GM18499 (cell line): ENCODE data around the gene RIC3.

Experiments
- ATAC-seq: cut with Tn5 transposase; IDR thresholded peaks from one replicate; pipeline ENCODE4 v1.9.1; 2021; ENCODE audit warnings: moderate number of reproducible peaks; ENCODE audit not compliant: insufficient read depth, unreplicated experiment

The RIC3 gene

GRCh38 chr11:8168485-8169257, at the start of gene RIC3:
Gene RIC3, minus strand, starts transcription at chr11:8169025. Its CDS starts 36 bp downstream, at chr11:8168989.
- ATAC-seq = no peak

DNA sequence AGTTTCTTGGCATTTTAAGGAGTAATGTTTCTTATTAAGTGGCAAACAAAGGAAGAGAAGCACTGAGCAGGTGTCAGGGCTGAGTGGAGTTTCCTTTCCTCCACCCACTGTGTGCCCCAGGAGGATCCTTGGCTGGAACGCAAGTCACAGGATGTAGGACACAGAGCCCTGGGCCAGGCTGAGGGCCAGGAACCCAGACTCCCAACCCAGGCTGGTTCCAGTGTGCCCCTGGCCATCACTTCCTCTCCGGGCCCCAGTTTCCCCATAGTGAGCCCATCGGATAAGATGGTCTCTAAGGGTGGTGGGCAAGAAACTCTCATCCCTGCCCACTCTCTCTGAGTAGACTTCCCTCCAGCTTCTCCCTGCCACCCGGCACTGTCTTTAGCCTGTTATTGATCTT, 49.6 kb upstream of the RIC3 start:
- ATAC-seq = no peak

DNA sequence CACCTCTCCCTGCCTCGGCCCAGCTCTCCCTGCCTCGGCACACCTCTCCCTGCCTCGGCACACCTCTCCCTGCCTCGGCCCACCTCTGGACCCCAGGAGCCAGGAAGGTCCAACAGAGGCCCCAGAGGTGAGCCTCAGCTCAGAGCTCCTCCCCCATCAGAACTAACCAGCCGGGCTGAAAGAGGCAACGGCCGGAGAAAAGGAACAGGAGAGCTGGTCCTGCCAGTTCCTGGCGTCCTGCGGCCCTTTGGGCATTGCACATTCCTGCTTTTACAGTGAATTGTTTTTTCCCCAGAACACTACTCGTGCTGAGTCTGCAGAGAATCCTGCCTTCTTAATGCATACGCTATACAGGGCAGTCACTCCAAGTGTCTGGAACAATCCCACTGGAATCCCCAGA, 49.1 kb upstream of the RIC3 start:
- ATAC-seq = no peak

GRCh38 chr11:8217136-8217535, 48.3 kb upstream of the RIC3 start:
- ATAC-seq = no peak

DNA sequence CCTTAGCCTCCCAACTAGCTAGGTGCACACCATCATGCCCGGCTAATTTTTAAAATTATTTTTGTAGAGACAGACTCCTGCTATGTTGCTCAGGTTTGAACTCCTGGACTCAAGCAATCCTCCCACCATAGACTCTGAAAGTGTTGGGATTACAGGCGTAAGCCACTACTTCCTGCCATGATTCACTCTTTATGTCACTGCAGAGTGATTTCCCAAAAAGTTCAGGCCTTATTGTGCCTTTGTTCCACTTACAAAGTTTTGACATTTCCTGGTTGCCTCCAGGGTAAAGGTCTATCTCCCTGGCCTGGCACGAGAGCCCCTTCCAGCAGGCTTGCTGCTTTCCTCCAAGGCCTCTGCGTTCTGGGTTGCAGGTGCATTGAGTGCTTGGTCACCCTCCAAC, 44.6 kb upstream of the RIC3 start:
- no peak for ATAC-seq

GRCh38 chr11:8209208-8209807, 40.5 kb upstream of the RIC3 start:
- ATAC-seq = no peak

DNA sequence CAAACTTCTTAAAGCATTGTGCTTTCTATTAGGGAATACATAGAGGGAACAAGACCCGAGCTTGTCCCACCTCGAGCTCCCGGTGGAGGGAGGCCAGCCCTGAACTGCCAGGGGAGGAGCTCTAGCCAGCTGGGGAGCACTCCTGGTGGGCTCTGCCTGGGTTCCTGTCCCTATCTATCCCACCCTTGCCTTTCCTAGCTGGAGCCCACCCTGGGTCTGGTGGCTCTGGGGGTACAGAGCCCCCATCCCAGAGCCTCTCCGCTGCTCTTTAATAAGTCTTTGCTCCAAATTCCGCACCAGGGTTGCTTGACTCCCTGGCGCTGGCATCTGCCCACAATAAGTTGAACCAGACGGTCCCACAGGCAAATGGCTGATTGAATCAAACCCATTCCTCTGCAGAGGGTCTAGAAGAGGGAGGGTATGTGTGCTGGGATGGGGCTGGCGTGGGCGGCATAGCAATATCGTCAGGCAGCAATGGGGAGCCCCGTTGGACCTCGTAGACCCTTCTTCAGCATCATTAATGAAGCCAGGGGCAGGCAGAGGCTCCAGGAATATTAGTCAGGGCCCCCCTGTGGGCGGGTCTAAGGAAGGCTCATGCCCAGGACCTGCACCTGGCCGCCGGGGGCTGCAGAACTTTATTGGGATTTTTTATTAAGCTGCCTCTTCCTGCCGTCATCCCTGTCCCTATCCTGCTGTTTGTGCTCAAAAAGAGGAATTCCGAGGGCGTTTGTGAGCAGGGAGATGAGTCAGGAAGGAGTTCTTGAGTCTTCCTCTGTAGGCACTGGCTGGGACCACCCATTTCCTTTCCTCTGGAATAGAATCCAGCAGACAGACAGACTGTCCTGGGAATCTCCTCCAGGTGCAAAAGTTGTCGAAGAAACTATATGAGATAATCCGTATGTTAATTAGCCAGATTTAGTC, 38.5 kb upstream of the RIC3 start:
- ATAC-seq = no peak

GRCh38 chr11:8206251-8207079, 37.6 kb upstream of the RIC3 start:
- ATAC-seq = no peak

- ATAC-seq = no peak
Observed at GRCh38 chr11:8205566-8205965, 36.7 kb upstream of the RIC3 start.

DNA sequence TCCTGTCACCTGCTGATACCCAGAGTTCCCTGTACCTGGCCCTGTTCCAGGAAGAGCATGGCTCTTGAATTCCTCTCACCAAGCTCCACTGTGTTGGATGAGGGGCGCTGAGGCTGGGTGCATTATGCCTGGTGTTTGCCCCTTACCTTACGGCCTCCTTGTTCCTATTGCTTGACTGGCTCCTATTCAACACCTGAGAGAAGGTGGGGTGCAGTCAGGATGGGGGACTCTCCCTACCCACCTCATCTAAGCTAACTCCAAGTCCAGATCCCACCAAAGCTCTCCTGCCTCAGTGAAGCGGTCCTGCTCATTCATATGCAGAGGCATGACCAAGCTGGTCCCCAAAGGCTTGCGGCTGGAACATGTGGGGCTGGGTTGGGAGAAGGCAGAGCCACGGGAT, 35.8 kb upstream of the RIC3 start:
- no peak for ATAC-seq

- ATAC-seq = no peak
Observed at GRCh38 chr11:8204025-8204424, 35.2 kb upstream of the RIC3 start.

GRCh38 chr11:8203414-8203715, 34.5 kb upstream of the RIC3 start:
- no peak for ATAC-seq

GRCh38 chr11:8202516-8203413, 33.9 kb upstream of the RIC3 start:
- no peak for ATAC-seq

- no peak for ATAC-seq
Observed at GRCh38 chr11:8201644-8202365, 33.0 kb upstream of the RIC3 start.

- ATAC-seq = no peak
Observed at GRCh38 chr11:8199676-8200075, 30.9 kb upstream of the RIC3 start.

DNA sequence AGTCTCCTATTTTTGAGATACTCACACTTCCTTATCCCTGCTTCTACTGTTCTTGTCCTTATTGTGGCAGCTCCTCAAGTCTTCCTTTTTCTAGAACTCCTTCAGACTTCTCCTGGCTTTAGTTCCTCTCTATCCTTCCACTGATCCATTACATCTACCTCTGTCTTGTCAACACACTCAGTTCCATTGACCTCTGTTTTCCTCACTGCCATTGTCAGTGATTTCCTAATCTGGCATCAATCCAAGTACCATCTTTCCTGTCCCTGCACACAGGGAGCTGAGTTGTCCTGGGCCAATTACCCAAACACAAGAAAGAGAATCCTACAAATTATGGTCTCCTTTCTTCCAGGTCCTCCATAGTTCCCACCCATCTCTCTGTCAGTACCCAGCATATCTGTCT, 27.9 kb upstream of the RIC3 start:
- no peak for ATAC-seq

DNA sequence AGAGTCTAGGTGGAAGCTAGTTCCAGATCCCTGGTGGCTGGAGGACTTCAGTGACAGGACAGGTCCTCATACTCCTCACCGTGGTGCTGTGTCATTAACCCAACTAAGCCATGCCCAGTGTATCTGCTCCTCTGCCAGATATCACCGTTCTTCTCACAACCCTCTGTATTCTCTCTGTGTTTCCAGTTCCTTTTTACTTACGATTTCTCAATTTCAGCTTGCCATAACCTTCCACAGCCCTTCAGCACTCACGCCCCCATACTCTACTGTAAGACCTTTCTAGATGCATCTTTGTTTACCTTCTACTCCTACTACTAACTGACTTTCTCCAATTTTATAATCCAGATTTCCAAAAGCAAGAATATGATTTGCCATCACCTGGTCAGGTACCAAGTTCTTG, 26.1 kb upstream of the RIC3 start:
- ATAC-seq = no peak

- no peak for ATAC-seq
Observed at GRCh38 chr11:8192896-8193209, 24.0 kb upstream of the RIC3 start.
